H1 (cell line): ENCODE results near the gene LNPEP. TPM values are rescaled to one million over a fixed set of nuclear protein-coding genes. Genes with fewer than 3 reads are reported as not detected.

ENCODE experiments used
- CTCF ChIA-PET: fragments of 300-600 bp; sonication (Branson Sonifier 250); formaldehyde crosslinking; loops from one replicate; lab custom pipeline; 2021; ENCODE audit not compliant: partially characterized antibody; lab: Charles Lee
- POLR2A ChIA-PET: fragments of 300-600 bp; sonication (Branson Sonifier 250); formaldehyde crosslinking; loops from one replicate; lab custom pipeline; 2021; ENCODE audit warnings: inconsistent platforms; ENCODE audit not compliant: partially characterized antibody; lab: Charles Lee
- DNase-seq, 2 experiments: peaks; one replicate each; pipeline versions ENCODE4 v3.0.0 to v3.0.0-alpha.2; 2010 to 2022; ENCODE audit warnings: low spot score in 2 of 2, low read depth in 1 of 2, mixed read lengths in 1 of 2
- FAIRE-seq: peaks from 2 replicates; lab custom pipeline; 2011; peaks lifted over from hg19 to GRCh38; lab: Jason Lieb, UNC
- H2AFZ ChIP-seq: 2 replicates; pipeline ENCODE4 v1.8.1; 2012; ENCODE audit warnings: low read length, inconsistent platforms
- H2AK5ac ChIP-seq: 2 replicates; pipeline ENCODE4 v1.6.1; 2013; ENCODE audit warnings: low read depth, low read length
- H2BK120ac ChIP-seq: replicated peaks from 2 replicates; pipeline ENCODE3; 2013; ENCODE audit warnings: low read depth, low read length, inconsistent platforms
- H2BK12ac ChIP-seq: 2 replicates; pipeline ENCODE4 v1.6.1; 2013; ENCODE audit warnings: low read depth, low read length
- H2BK15ac ChIP-seq: 2 replicates; pipeline ENCODE4 v1.6.1; 2013; ENCODE audit warnings: low read length
- H2BK20ac ChIP-seq: 2 replicates; pipeline ENCODE4 v1.6.1; 2013; ENCODE audit warnings: low read length
- H2BK5ac ChIP-seq: 2 replicates; pipeline ENCODE4 v1.6.1; 2013; ENCODE audit warnings: low read depth, low read length
- H3K14ac ChIP-seq: 2 replicates; pipeline ENCODE4 v1.6.1; 2013; ENCODE audit warnings: inconsistent platforms; ENCODE audit not compliant: insufficient read length
- H3K18ac ChIP-seq: 2 replicates; pipeline ENCODE4 v1.6.1; 2013; ENCODE audit warnings: low read length; ENCODE audit errors: extremely low read depth
- H3K23ac ChIP-seq: 2 replicates; pipeline ENCODE4 v1.6.1; 2013; ENCODE audit warnings: inconsistent platforms; ENCODE audit not compliant: insufficient read length
- H3K23me2 ChIP-seq: 2 replicates; pipeline ENCODE4 v1.6.1; 2013; ENCODE audit warnings: low read depth, low read length
- H3K27ac ChIP-seq: 2 replicates; pipeline ENCODE4 v1.6.1; 2011; ENCODE audit warnings: low read depth, low read length, inconsistent platforms
- H3K27me3 ChIP-seq, 4 experiments: replicated peaks in 1 of 4; 1 replicate in 1 of 4; 2 replicates in 3 of 4; pipeline versions ENCODE4 v1.6.1 to v1.8.1; 2011 to 2013; ENCODE audit warnings: low read length in 3 of 4, mild to moderate bottlenecking in 3 of 4, inconsistent platforms in 2 of 4, mixed read lengths in 2 of 4, moderate library complexity in 1 of 4; ENCODE audit not compliant: control insufficient read depth in 3 of 4, insufficient read depth in 3 of 4; ENCODE audit errors: extremely low read depth in 1 of 4
- H3K36me3 ChIP-seq, 4 experiments: 2 replicates each; pipeline versions ENCODE4 v1.6.1 to v1.8.1; 2011 to 2013; ENCODE audit warnings: mild to moderate bottlenecking in 4 of 4, low read length in 3 of 4, moderate library complexity in 2 of 4, control low read depth in 1 of 4, inconsistent platforms in 1 of 4; ENCODE audit not compliant: insufficient read depth in 4 of 4, control insufficient read depth in 2 of 4
- H3K4ac ChIP-seq: replicated peaks from 2 replicates; pipeline ENCODE3; 2013; ENCODE audit warnings: low read length, low read depth, mixed read lengths, inconsistent platforms; ENCODE audit not compliant: insufficient read length
- H3K4me1 ChIP-seq, 4 experiments: replicated peaks in 1 of 4; 1 replicate in 1 of 4; 2 replicates in 3 of 4; pipeline versions ENCODE4 v1.6.1 to v1.8.1; 2011 to 2013; ENCODE audit warnings: low read length in 3 of 4, inconsistent platforms in 2 of 4, mixed read lengths in 1 of 4; ENCODE audit not compliant: insufficient read depth in 4 of 4, control insufficient read depth in 3 of 4
- H3K4me2 ChIP-seq, 2 experiments: 2 replicates each; pipeline versions ENCODE4 v1.6.1 to v1.8.1; 2011 to 2013; ENCODE audit warnings: low read depth in 2 of 2, low read length in 2 of 2, control low read depth in 1 of 2, inconsistent platforms in 1 of 2, mild to moderate bottlenecking in 1 of 2; ENCODE audit not compliant: insufficient read depth in 1 of 2
- H3K4me3 ChIP-seq, 4 experiments: fragments of 200-600, 300-600 bp in 1 of 4; sonication (generic), shearing (Covaris generic), sonication (Bioruptor Twin) in 1 of 4; 2 replicates each; pipeline versions ENCODE4 v1.5.1 to v1.8.1; 2011 to 2016; ENCODE audit warnings: low read length in 4 of 4, low read depth in 3 of 4, control low read depth in 2 of 4, inconsistent platforms in 2 of 4, mild to moderate bottlenecking in 2 of 4, mixed read lengths in 1 of 4, moderate library complexity in 1 of 4; ENCODE audit not compliant: insufficient read depth in 2 of 4; ENCODE audit errors: extremely low read depth in 1 of 4
- H3K56ac ChIP-seq: replicated peaks from 2 replicates; pipeline ENCODE3; 2013; ENCODE audit warnings: low read depth, mild to moderate bottlenecking, mixed read lengths, low read length, inconsistent platforms; ENCODE audit not compliant: insufficient read length
- H3K79me1 ChIP-seq: 2 replicates; pipeline ENCODE4 v1.6.1; 2013; ENCODE audit warnings: low read depth, low read length, control low read depth
- H3K79me2 ChIP-seq, 2 experiments: 2 replicates each; pipeline versions ENCODE4 v1.6.1 to v1.8.1; 2012 to 2013; ENCODE audit warnings: low read length in 2 of 2, mild to moderate bottlenecking in 2 of 2, inconsistent platforms in 1 of 2; ENCODE audit not compliant: insufficient read depth in 2 of 2, control insufficient read depth in 1 of 2
- H3K9ac ChIP-seq, 4 experiments: replicated peaks in 1 of 4; 1 replicate in 1 of 4; 2 replicates in 3 of 4; pipeline versions ENCODE4 v1.6.1 to v1.8.1; 2011 to 2013; ENCODE audit warnings: low read depth in 3 of 4, low read length in 3 of 4, control low read depth in 2 of 4, mild to moderate bottlenecking in 2 of 4, moderate library complexity in 2 of 4, inconsistent platforms in 1 of 4; ENCODE audit errors: extremely low read depth in 1 of 4
- H3K9me3 ChIP-seq, 2 experiments: 2 replicates each; pipeline versions ENCODE4 v1.6.1 to v1.8.1; 2012 to 2013; ENCODE audit warnings: mild to moderate bottlenecking in 2 of 2, moderate library complexity in 2 of 2, control low read depth in 1 of 2, inconsistent platforms in 1 of 2, low read depth in 1 of 2, low read length in 1 of 2, mixed read lengths in 1 of 2; ENCODE audit not compliant: insufficient read depth in 2 of 2
- H4K20me1 ChIP-seq, 2 experiments: replicated peaks in 1 of 2; 2 replicates each; pipeline versions ENCODE3 to v1.8.1; 2011 to 2013; ENCODE audit warnings: inconsistent platforms in 2 of 2, low read length in 2 of 2, mild to moderate bottlenecking in 1 of 2; ENCODE audit not compliant: insufficient read depth in 2 of 2, control insufficient read depth in 1 of 2
- H4K5ac ChIP-seq: 2 replicates; pipeline ENCODE4 v1.6.1; 2013; ENCODE audit warnings: low read length, low read depth, mixed read lengths, inconsistent platforms; ENCODE audit not compliant: insufficient read length
- H4K8ac ChIP-seq: 2 replicates; pipeline ENCODE4 v1.8.0; 2013; ENCODE audit warnings: mild to moderate bottlenecking, moderate library complexity, low read length, inconsistent platforms; ENCODE audit not compliant: insufficient read depth; ENCODE audit errors: extremely low read depth
- H4K91ac ChIP-seq: replicated peaks from 2 replicates; pipeline ENCODE3; 2013; ENCODE audit warnings: low read length, mixed read lengths, inconsistent platforms; ENCODE audit not compliant: insufficient read length
- NRF1 ChIP-seq: IDR thresholded peaks from 2 replicates; pipeline ENCODE4 v1.6.1; 2011; ENCODE audit warnings: mild to moderate bottlenecking, low read depth, low read length, improper control_type of control experiment
- SP2 ChIP-seq: IDR thresholded peaks from 2 replicates; pipeline ENCODE4 v1.6.1; 2012; ENCODE audit warnings: mild to moderate bottlenecking, low read length, inconsistent platforms
- TEAD4 ChIP-seq: IDR thresholded peaks from 2 replicates; pipeline ENCODE4 v1.6.1; 2012; ENCODE audit warnings: low read depth, low read length, inconsistent platforms, mixed read lengths
- WGBS, 2 experiments: shearing (Covaris generic) in 1 of 2; methylation state at CpG; one replicate each; pipeline versions ENCODE4 v1.1.6 to v1.1.7; 2013 to 2015; ENCODE audit warnings: low lambda C conversion rate in 2 of 2, mixed read lengths in 2 of 2, inconsistent platforms in 1 of 2, low coverage in 1 of 2, missing lambda C conversion rate in 1 of 2; ENCODE audit not compliant: insufficient replicate concordance in 2 of 2, insufficient coverage in 1 of 2, insufficient read length in 1 of 2; ENCODE audit errors: extremely low coverage in 1 of 2, missing lambda C conversion rate in 1 of 2; 5-methylcytosine and 5-hydroxymethylcytosine counted together
- polyA plus RNA-seq, 7 experiments: library from polyadenylated mRNA; depleted of rRNA in 3 of 7; stranded (reverse) in 5 of 7; unstranded in 2 of 7; fragments of >200 nt in 5 of 7; fragments of 200-250 nt in 2 of 7; gene quantifications; 1 replicate in 5 of 7; 2 replicates in 1 of 7; 4 replicates in 1 of 7; pipeline versions ENCODE4 v1.2.1 to v1.2.3, GENCODE V29; 2011 to 2013; ENCODE audit warnings: missing spikeins in 2 of 7, mixed read lengths in 2 of 7
- total RNA-seq: library from RNA; stranded (reverse); fragmentation: NEBNext Ultra II Directional; extraction: Animal tissue kit (Norgen Biotek cat#: 25700); gene quantifications from 2 replicates; pipeline ENCODE4 v1.2.1, GENCODE V29; 2021

Gene LNPEP
- total and polyA plus RNA-seq, 2 of the 8 experiments (the other 6 are each of a cell fraction or from before 2014, with no cell fraction given): 1.8 to 4.5 TPM

- no peak overlapping the region for H4K91ac ChIP-seq
- no peak for DNase-seq
- H2BK5ac ChIP-seq: no peak overlapping the region
- H4K5ac ChIP-seq: no peak overlapping the region
- no peak overlapping the region for H3K23ac ChIP-seq
- WGBS, 2 experiments: 91% methylated on average over 3 of the region's 3 CpGs; no CpG with 5 or more reads in 1 of the 2 experiments
- H3K4me2 ChIP-seq: no peak overlapping the region
- POLR2A ChIA-PET: no interaction called here
- no peak overlapping the region for H2AFZ ChIP-seq
- H3K36me3 ChIP-seq: peaks cover 0 to 3% (median 1%) of the 10 kb centered on the region in 4 experiments; a peak in 1 of 8 replicates
- no peak overlapping the region for H3K56ac ChIP-seq
- H3K79me1 ChIP-seq: no peaks in the 10 kb centered on the region; the same call in 1 of the 2 replicates
- no peak overlapping the region for H3K18ac ChIP-seq
- CTCF ChIA-PET: interaction anchor here (1.6 to 1.8 kb wide), 2 partner anchors 51 to 77 kb away, joined by 3 to 4 read pairs; no protein-coding TSS in a partner anchor
- no peak overlapping the region for H2BK20ac ChIP-seq
- no peak overlapping the region for H2BK12ac ChIP-seq
- peaks cover 4 to 5% of the 10 kb centered on the region in 2 experiments for H3K9me3 ChIP-seq
- no peak overlapping the region for H2AK5ac ChIP-seq
- H2BK120ac ChIP-seq: no peak overlapping the region
- no peak overlapping the region for H4K8ac ChIP-seq
- no peak overlapping the region for H3K27ac ChIP-seq
- H3K27me3 ChIP-seq: no peaks in the 10 kb centered on the region
- H3K4me3 ChIP-seq: no peak overlapping the region
- TF ChIP-seq TEAD4 (no peak), SP2 (no peak), NRF1 (no peak)
- H3K14ac ChIP-seq: no peak overlapping the region
- H3K23me2 ChIP-seq: no peaks in the 10 kb centered on the region
- H3K9ac ChIP-seq: no peak overlapping the region
- H3K4ac ChIP-seq: no peak overlapping the region
- H2BK15ac ChIP-seq: no peak overlapping the region
- no peak for FAIRE-seq
- H4K20me1 ChIP-seq: no peaks in the 10 kb centered on the region
- no peaks in the 10 kb centered on the region for H3K79me2 ChIP-seq
- H3K4me1 ChIP-seq: peaks cover 0 to 4% (median 0%) of the 10 kb centered on the region in 4 experiments; a peak in 3 of 7 replicates
These were observed 10.5 kb downstream of the LNPEP start for GRCh38 chr5:96946381-96946780.
